Pancreas (tissue), 10 donors: ENCODE measurements around the gene IGFN1. TPM values are rescaled to one million over a fixed set of nuclear protein-coding genes. Genes with fewer than 3 reads are reported as not detected.
A peak's percentile ranks its signal among the peaks of the same experiment; 100 is the strongest.

Experiments used
- ATAC-seq, 4 donors: fragments of 200-7000 bp; cut with Tn5 transposase; one replicate each; pipeline versions ENCODE4 v1.8.0 to v1.9.1; 2020; ENCODE audit warnings: mild to moderate bottlenecking in 4 of 4, moderate library complexity in 4 of 4
- DNase-seq, 6 donors: peaks; one replicate each; pipeline ENCODE4 v3.0.0-alpha.2; 2020
- FAIRE-seq: peaks from 2 replicates; lab custom pipeline; 2012; peaks lifted over from hg19 to GRCh38; lab: Jason Lieb, UNC
- H3K27ac ChIP-seq, 4 donors: fragments of 200-600 bp; sonication (generic); 1 replicate in 3 of 4; 2 replicates in 1 of 4; pipeline versions ENCODE4 v1.5.0 to v1.8.0; 2020
- H3K27me3 ChIP-seq, 4 donors: fragments of 200-600 bp; one replicate each; pipeline ENCODE4 v1.8.0; 2021
- H3K36me3 ChIP-seq, 3 donors: fragments of 200-600 bp; sonication (generic) in 1 of 3; one replicate each; pipeline versions ENCODE4 v1.5.0 to v1.8.0; 2020 to 2021
- H3K4me1 ChIP-seq, 3 donors: fragments of 200-600 bp; one replicate each; pipeline ENCODE4 v1.8.0; 2021
- H3K4me3 ChIP-seq, 4 donors: fragments of 200-600 bp; sonication (generic) in 2 of 4; one replicate each; pipeline versions ENCODE4 v1.5.0 to v1.8.0; 2020 to 2021
- H3K9me3 ChIP-seq, 4 donors: fragments of 200-600 bp; one replicate each; pipeline ENCODE4 v1.8.0; 2021
- WGBS, 2 donors: extraction: QIAGEN DNeasy Blood & Tissue Kit; methylation state at CpG; one replicate each; pipeline ENCODE4 v1.1.7; 2013; 5-methylcytosine and 5-hydroxymethylcytosine counted together
- intact Hi-C, 3 donors: fragments of 100-400 bp; cut with DNase I; formaldehyde crosslinking; loops; one replicate each; pipeline versions ENCODE4 v1.11.1 to v1.14.2; 2022
- polyA plus RNA-seq, 2 donors: library from polyadenylated mRNA; stranded (reverse); fragments of 200-250 nt; gene quantifications; one replicate each; pipeline ENCODE4 v1.2.3, GENCODE V29; 2013
- total RNA-seq, 6 donors: library from RNA; stranded (reverse); fragmentation: NEBNext Ultra II Directional in 4 of 6; extraction: Animal tissue kit (Norgen Biotek cat#: 25700) in 4 of 6; gene quantifications; one replicate each; pipeline versions ENCODE4 v1.2.1 to v1.2.4, GENCODE V29; 2021 to 2023
- TF ChIP-seq, protein P1 (sequence below), 4 donors: fragments of 200-600 bp; sonication (generic) in 3 of 4; IDR thresholded peaks; one replicate each; pipeline versions ENCODE4 v1.5.0 to v1.8.0; 2021; ENCODE audit warnings: antibody characterized with exemption in 4 of 4
- donor health status: healthy with polysubstance abuse.
- donor health status: DM: no; HTN: no; CAD: no; lungs with moderate emphysema.
- donor health status: DM: no; HTN: no; CAD: no.
- donor health status: control.
- donor health status: control.
- donor health status: Bipolar disorder and iron deficiency.
- donor health status: DM: yes; HTN: yes; CAD: no.
- donor health status: DM: no; HTN: no; CAD: no.
- donor health status: DM: no; HTN: no; CAD: no.
- donor health status: DM: yes; HTN: yes; CAD: no.

The IGFN1 gene
- total and polyA plus RNA-seq, 8 donors: 4.1 to 48.4 (median 14.6) TPM

GRCh38 chr1:201167041-201167991, 23.3 kb upstream of the IGFN1 start:
- TF ChIP-seq, protein P1, sequence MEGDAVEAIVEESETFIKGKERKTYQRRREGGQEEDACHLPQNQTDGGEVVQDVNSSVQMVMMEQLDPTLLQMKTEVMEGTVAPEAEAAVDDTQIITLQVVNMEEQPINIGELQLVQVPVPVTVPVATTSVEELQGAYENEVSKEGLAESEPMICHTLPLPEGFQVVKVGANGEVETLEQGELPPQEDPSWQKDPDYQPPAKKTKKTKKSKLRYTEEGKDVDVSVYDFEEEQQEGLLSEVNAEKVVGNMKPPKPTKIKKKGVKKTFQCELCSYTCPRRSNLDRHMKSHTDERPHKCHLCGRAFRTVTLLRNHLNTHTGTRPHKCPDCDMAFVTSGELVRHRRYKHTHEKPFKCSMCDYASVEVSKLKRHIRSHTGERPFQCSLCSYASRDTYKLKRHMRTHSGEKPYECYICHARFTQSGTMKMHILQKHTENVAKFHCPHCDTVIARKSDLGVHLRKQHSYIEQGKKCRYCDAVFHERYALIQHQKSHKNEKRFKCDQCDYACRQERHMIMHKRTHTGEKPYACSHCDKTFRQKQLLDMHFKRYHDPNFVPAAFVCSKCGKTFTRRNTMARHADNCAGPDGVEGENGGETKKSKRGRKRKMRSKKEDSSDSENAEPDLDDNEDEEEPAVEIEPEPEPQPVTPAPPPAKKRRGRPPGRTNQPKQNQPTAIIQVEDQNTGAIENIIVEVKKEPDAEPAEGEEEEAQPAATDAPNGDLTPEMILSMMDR (IDR thresholded peaks at IDR 0.05): no peak

GRCh38 chr1:201169203-201169602, 21.4 kb upstream of the IGFN1 start:
- Histone ChIP-seq H3K27ac (peak overlapping the region in 1 of 4 donors; percentile 0), H3K4me3 (no peak overlapping the region), H3K4me1 (peaks cover 15 to 22% (median 16%) of the 10 kb centered on the region in 3 donors), H3K9me3 (no peaks in the 10 kb centered on the region), H3K27me3 (no peaks in the 10 kb centered on the region), H3K36me3 (no peaks in the 10 kb centered on the region)
- DNase-seq (no peak), ATAC-seq (no peak), FAIRE-seq (no peak)
- 83 to 96% methylated on average over 3 of the region's 3 CpGs for WGBS, 2 donors
- TF ChIP-seq, protein P1 (IDR thresholded peaks at IDR 0.05): no peak
- intact Hi-C loops: no loop called here

More at GRCh38 chr1:201167041-201167991, 23.3 kb upstream of the IGFN1 start:
- FAIRE-seq (no peak), DNase-seq (peak in 2 of 6 donors; percentile 30 to 45), ATAC-seq (no peak)
- peak overlapping the region in 2 of 4 donors; percentile 2 to 28 for H3K27ac ChIP-seq
- no peaks in the 10 kb centered on the region for H3K27me3 ChIP-seq
- no peaks in the 10 kb centered on the region for H3K9me3 ChIP-seq
- intact Hi-C loops: no loop called here
- no peak overlapping the region for H3K4me3 ChIP-seq
- 34 to 41% methylated on average over 13 of the region's 13 CpGs for WGBS, 2 donors
- no peaks in the 10 kb centered on the region for H3K36me3 ChIP-seq
- peaks cover 5 to 22% (median 15%) of the 10 kb centered on the region in 3 donors for H3K4me1 ChIP-seq

- Histone ChIP-seq H3K27ac (peak overlapping the region; percentile 97 to 100 (median 100)), H3K4me3 (peak overlapping the region in 2 of 4 donors; percentile 2 to 51), H3K9me3 (no peaks in the 10 kb centered on the region), H3K36me3 (no peaks in the 10 kb centered on the region), H3K4me1 (peaks cover 15 to 22% (median 16%) of the 10 kb centered on the region in 3 donors), H3K27me3 (no peaks in the 10 kb centered on the region)
- intact Hi-C loops: no loop called here
- 35 to 37% methylated on average over 2 of the region's 2 CpGs for WGBS, 2 donors
- ATAC-seq (no peak), DNase-seq (no peak), FAIRE-seq (no peak)
- TF ChIP-seq, protein P1 (IDR thresholded peaks at IDR 0.05): no peak
These were observed 20.6 kb upstream of the IGFN1 start for GRCh38 chr1:201169971-201170532.

- no peak for FAIRE-seq
These were observed 20.0 kb upstream of the IGFN1 start for GRCh38 chr1:201170533-201171062.

More at GRCh38 chr1:201170533-201171062, 20.0 kb upstream of the IGFN1 start:
- Histone ChIP-seq H3K9me3 (no peaks in the 10 kb centered on the region), H3K27ac (peak overlapping the region; percentile 97 to 100 (median 100)), H3K36me3 (no peaks in the 10 kb centered on the region), H3K4me1 (peaks cover 15 to 22% (median 16%) of the 10 kb centered on the region in 3 donors), H3K4me3 (peak overlapping the region; percentile 35 to 51 (median 46)), H3K27me3 (no peaks in the 10 kb centered on the region)
- 2% methylated on average over 25 to 26 of the region's 26 CpGs for WGBS, 2 donors
- peak; percentile 95 to 99 (median 98) for DNase-seq
- peak; percentile 95 to 99 (median 96) for ATAC-seq
- intact Hi-C loops: no loop called here
- TF ChIP-seq, protein P1 (IDR thresholded peaks at IDR 0.05): peak in 1 of 4 donors; percentile 6
